ENCODE measurements around the gene CCDC102A.

DNA sequence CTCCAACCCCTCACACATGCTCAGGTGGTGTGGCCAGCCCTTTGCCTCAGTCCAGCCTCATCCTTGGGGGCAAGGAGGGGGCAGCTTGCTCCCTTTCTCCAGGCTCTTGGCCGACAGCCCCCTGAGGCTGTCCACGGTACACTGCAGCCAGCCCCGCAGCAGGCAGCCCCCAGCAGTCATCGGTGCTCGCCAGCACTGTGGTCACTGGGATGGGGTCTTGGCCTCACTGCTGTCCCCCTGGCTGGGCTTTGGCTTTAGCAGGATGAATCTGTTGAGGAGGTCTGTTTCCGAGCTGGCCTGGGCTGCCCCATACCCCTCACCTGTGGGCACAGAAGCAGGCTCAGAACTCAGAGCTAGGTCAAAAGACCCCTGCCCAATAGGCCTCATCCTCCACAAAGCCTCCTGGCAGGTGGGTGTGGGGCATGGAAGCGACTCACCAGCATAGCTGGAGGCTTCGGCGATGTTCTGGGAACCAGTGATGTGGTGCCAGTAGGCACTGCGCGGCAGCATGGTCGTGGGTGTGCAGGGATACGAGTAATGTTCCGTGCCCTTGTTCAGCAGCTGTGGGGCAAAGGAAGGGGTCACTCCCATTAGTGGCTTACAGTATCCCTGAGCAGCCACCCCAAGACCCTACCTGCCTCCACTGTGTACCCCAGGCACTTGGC is 63.1 kb downstream of the CCDC102A start:
- TF ChIP-seq, protein P1, sequence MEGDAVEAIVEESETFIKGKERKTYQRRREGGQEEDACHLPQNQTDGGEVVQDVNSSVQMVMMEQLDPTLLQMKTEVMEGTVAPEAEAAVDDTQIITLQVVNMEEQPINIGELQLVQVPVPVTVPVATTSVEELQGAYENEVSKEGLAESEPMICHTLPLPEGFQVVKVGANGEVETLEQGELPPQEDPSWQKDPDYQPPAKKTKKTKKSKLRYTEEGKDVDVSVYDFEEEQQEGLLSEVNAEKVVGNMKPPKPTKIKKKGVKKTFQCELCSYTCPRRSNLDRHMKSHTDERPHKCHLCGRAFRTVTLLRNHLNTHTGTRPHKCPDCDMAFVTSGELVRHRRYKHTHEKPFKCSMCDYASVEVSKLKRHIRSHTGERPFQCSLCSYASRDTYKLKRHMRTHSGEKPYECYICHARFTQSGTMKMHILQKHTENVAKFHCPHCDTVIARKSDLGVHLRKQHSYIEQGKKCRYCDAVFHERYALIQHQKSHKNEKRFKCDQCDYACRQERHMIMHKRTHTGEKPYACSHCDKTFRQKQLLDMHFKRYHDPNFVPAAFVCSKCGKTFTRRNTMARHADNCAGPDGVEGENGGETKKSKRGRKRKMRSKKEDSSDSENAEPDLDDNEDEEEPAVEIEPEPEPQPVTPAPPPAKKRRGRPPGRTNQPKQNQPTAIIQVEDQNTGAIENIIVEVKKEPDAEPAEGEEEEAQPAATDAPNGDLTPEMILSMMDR (IDR thresholded peaks at IDR 0.05) = no peak
- no peak for TF ChIP-seq POLR2A (IDR thresholded peaks at IDR 0.05)

All from body of pancreas (tissue), 4 donors.